Fibroblast of villous mesenchyme (primary cell): Measurements from ENCODE around the gene ERC1. TPM values are rescaled to one million over a fixed set of nuclear protein-coding genes. Genes with fewer than 3 reads are reported as not detected.

Source experiments
- DNase-seq: peaks from one replicate; pipeline ENCODE4 v3.0.0-alpha.2; 2010; ENCODE audit warnings: low read depth
- H3K4me3 ChIP-seq: 2 replicates; pipeline ENCODE4 v1.5.1; 2011; ENCODE audit warnings: low read depth, mild to moderate bottlenecking, low read length
- CTCF ChIP-seq: IDR thresholded peaks from 2 replicates; pipeline ENCODE4 v1.5.1; 2012; ENCODE audit warnings: low read depth, mild to moderate bottlenecking, low read length; ENCODE audit not compliant: insufficient read depth
- total RNA-seq: library from RNA; depleted of rRNA; stranded (reverse); fragments of >200 nt; gene quantifications from 2 replicates; pipeline ENCODE4 v1.2.3, GENCODE V29; 2012

Gene ERC1
- total RNA-seq, 1 donor = 49.7 TPM

GRCh38 chr12:1439201-1439600 lies 448.2 kb downstream of the ERC1 start:
- TF ChIP-seq CTCF = no peak
- no peak for DNase-seq
- H3K4me3 ChIP-seq = no peak overlapping the region

GRCh38 chr12:1439687-1440086 lies 448.7 kb downstream of the ERC1 start:
- no peak for TF ChIP-seq CTCF
- no peak overlapping the region for H3K4me3 ChIP-seq
- no peak for DNase-seq

- no peak for DNase-seq
- no peak overlapping the region for H3K4me3 ChIP-seq
- TF ChIP-seq CTCF = no peak
These were observed 452.6 kb downstream of the ERC1 start for GRCh38 chr12:1443421-1444141.

GRCh38 chr12:1444142-1444516 lies 453.1 kb downstream of the ERC1 start:
- no peak overlapping the region for H3K4me3 ChIP-seq
- TF ChIP-seq CTCF = no peak
- no peak for DNase-seq

- DNase-seq = no peak
- no peak overlapping the region for H3K4me3 ChIP-seq
- no peak for TF ChIP-seq CTCF
These were observed 454.8 kb downstream of the ERC1 start for GRCh38 chr12:1445807-1446206.

- TF ChIP-seq CTCF = no peak
- H3K4me3 ChIP-seq = no peak overlapping the region
- peak; percentile 40 for DNase-seq
These were observed 457.3 kb downstream of the ERC1 start for GRCh38 chr12:1448336-1448735.

- no peak for TF ChIP-seq CTCF
- no peak overlapping the region for H3K4me3 ChIP-seq
- no peak for DNase-seq
These were observed 462.8 kb downstream of the ERC1 start for GRCh38 chr12:1453810-1454209.
